Caki2 (cell line): ENCODE measurements around the gene NDUFB7. TPM values are rescaled to one million over a fixed set of nuclear protein-coding genes. Genes with fewer than 3 reads are reported as not detected.
"Not testable (repeated sequence)": the region's sequence is repeated elsewhere in the genome, so short reads cannot be mapped to it uniquely, and the experiment has no call there.

Experiments used
- DNase-seq: peaks from one replicate; pipeline ENCODE4 v3.0.0-alpha.2; 2015; ENCODE audit warnings: low read depth
- in situ Hi-C: cut with HindIII; loops from 2 replicates; pipeline ENCODE4 v1.10.0; 2016; ENCODE audit warnings: low sequenced_read_pairs, low pct_unique_long_range_greater_than_20kb, mixed read lengths
- total RNA-seq: library from RNA; depleted of rRNA; stranded (reverse); fragments of >200 nt; shearing (Covaris generic); gene quantifications from 2 replicates; pipeline ENCODE4 v1.2.3, GENCODE V29; 2014; ENCODE audit warnings: low replicate concordance; rRNA removed

NDUFB7 gene
- 350 and 590 TPM in 2 replicates for total RNA-seq

GRCh38 chr19:14571695-14572490 lies at the start of gene NDUFB7:
NDUFB7 (minus strand) TSS chr19:14572066; CDS start chr19:14572000, 66 bp downstream.
- in situ Hi-C loops, result no loop called here

GRCh38 chr19:14619404-14619803 lies 47.5 kb upstream of the NDUFB7 start:
- in situ Hi-C loops, result no loop called here
- DNase-seq, result no peak

More at GRCh38 chr19:14571695-14572490, at the start of gene NDUFB7:
- DNase-seq, result peak; percentile 90

DNA sequence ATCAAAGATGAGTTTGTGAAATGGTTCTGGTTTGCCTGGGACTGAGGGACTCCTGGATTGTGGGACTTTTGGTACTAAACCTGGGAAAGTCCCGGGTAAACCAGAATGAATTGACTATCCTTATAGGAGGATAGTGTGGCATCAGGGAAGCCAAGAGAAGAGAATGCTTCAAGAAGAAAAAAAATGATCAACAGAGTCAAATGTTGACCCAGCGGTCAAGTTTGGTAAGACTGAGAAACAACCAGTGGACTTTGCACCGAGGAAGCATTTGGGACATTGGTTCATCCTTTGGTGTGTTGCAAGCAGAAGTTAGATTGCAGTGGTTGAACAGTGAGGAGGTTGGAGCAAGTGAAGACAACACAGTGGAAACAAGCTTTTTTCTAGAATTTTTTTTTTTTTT lies 44.5 kb upstream of the NDUFB7 start:
- in situ Hi-C loops, result no loop called here

GRCh38 chr19:14615623-14616022 lies 43.8 kb upstream of the NDUFB7 start:
- in situ Hi-C loops, result no loop called here
- no peak for DNase-seq

More for the DNA sequence above, 44.5 kb upstream of the NDUFB7 start:
- no peak for DNase-seq

DNA sequence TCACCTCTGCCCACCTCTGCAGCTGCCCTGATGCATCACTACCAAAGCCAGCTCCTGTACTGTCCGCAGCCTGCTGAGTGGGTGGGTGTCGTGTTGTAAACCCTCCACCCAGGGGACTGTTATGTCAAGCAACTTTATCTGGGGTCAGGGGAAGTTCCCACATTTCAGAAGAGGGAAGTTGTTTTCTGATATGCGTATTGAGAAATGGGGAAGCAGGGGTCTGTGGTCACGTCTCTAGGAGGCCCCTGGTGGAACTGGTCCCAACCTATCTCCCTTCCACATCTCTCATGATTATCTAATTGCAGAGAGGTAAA lies 42.2 kb upstream of the NDUFB7 start:
- in situ Hi-C loops, result no loop called here
- no peak for DNase-seq

DNA sequence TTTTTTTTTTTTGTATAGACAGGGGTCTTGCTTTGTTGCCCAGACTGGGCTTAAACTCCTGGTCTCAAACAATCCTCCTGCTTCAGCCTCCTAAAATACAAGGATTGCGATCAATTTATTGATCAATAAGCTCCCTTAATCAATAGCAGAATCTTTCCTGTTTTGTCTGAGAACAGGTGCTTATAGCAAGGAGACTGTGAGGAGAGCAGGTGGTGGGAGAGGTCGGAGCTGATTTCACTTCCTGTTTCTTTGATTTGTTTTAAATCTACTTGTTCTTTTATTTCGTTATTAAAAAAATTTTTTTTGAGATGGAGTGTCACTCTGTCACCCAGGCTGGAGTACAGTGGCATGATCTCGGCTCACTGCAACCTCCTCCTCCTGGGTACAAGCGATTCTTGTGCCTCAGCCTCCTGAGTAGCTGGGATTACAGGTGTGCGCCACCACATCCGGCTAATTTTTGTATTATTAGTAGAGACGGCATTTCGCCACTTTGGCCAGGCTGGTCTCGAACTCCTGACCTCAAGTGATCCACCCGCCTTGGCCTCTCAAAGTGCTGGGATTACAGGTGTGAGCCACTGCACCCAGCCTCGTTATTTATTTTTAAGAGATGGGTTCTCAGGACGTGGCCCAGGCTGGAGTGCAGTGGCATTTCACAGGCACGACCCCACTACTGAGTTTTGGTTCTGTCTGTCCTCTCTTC lies 41.7 kb upstream of the NDUFB7 start:
- in situ Hi-C loops, DNase-seq: not testable (repeated sequence)

DNA sequence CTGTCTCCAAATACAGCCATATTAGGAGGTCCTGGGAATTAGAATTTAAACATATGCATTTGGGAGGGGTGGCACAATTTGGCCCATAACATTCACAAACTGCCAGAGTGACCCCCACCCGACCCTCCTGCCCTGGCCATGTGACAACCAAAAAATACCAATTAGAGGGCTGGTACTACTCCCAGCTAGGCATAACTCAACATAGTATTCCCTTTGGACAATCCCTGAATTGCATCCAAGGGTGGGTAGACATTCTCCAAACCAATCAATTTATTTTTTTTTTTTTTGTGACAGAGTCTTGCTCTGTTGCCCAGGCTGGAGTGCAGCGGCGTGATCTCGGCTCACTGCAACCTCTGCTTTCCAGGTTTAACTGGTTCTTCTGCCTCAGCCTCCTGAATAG lies 40.8 kb upstream of the NDUFB7 start:
- in situ Hi-C loops, result no loop called here
- DNase-seq, result no peak

DNA sequence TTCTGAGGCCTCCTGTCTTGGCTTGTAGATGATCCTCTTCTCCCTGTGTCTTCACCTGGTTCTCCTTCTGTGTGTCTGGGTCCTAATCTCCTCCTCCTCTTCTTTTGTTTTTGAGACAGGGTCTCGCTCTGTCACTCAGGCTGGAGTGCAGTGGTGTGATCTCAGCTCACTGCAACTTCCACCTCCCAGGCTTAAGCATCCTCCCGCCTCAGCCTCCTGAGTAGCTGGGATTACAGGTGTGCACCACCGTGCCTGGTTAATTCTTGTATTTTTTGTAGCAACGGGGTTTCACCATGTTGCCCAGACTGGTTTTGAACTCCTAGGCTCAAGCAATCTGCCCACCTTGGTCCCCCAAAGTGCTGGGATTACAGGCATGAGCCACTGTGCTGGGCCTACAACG lies 40.4 kb upstream of the NDUFB7 start:
- DNase-seq, in situ Hi-C loops: not testable (repeated sequence)

DNA sequence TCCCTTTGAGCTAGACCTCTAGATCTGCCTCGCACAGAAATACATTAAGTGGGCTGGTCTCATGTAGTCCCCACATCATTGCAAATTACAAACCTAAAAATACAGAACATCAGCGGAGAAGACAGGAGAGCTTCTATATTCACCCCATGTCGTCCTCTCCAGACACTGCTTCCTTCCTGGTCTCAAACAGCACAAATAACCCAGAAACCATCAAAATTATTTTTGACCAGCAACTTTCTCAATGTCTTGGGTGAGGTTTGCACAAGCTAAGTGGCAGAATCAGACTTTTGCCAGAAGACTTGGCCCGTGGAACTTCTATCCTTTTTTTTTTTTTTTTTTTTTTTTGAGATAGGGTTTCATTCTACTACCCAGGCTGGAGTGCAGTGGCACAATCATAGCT lies 39.2 kb upstream of the NDUFB7 start:
- no peak for DNase-seq
- in situ Hi-C loops, result no loop called here

DNA sequence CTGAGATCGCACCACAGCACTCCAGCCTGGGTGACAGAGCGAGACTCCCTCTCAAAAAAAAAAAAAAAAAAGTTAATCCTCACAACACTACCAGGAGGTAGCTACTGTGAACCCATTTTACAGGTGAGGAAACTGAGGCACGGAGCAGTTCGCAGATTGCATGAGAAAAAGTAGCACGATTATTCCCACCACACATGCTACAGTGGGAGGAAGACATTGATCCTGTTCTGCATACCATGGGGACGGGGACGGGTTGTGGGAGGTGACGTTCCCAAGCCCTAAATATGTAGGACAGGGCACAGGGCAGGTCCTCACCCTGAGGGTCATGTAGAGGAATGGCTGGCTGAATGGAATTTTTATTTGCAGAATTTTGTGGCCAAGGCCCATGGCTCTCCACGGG lies 34.8 kb upstream of the NDUFB7 start:
- in situ Hi-C loops, result no loop called here
- DNase-seq, result no peak

DNA sequence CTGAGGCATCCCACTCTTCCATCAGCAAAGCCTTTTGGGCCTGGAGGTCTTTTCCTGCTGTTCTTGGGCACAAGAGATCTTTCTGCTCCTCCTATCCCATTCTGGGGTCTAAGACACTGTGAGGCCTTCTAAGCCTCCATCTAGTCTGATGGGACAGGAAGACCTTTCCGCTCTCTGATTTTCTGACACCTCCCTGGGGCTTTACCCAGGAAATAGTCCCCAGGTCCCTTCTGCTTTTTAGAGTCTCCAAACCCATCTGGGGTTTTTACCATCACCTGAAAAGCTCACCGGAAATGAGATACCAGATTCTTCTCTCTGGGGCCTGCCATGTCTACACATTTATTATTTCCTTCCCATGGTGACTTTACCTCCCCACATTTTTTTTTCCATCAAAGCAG lies 32.1 kb upstream of the NDUFB7 start:
- in situ Hi-C loops, result no loop called here
- no peak for DNase-seq

GRCh38 chr19:14599548-14600147 lies 27.8 kb upstream of the NDUFB7 start:
- no peak for DNase-seq
- in situ Hi-C loops, result no loop called here

- no peak for DNase-seq
- in situ Hi-C loops, result no loop called here
Measured at GRCh38 chr19:14595558-14595957, 23.7 kb upstream of the NDUFB7 start.

DNA sequence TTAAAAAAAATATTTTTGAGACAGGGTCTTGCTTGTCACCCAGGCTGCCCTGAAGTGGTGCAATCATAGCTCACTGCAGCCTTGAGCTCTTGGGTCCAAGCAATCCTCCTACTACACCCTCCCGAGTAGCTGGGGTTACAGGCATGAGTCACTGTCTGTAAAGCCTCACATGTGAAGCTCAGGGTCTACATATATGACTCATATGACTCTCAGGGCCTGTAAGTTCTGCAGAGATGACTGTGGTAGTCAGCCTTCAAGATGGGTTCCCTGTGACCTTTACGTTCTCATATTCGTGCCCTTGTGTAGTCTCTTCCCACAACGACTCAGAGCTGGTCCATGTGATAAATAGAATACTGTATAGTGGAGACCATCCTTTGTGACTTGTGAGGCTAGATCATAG lies 17.6 kb upstream of the NDUFB7 start:
- in situ Hi-C loops, result not testable (repeated sequence)

GRCh38 chr19:14585187-14585586 lies 13.3 kb upstream of the NDUFB7 start:
- in situ Hi-C loops, DNase-seq: not testable (repeated sequence)

More for the DNA sequence above, 17.6 kb upstream of the NDUFB7 start:
- not testable (repeated sequence) for DNase-seq

DNA sequence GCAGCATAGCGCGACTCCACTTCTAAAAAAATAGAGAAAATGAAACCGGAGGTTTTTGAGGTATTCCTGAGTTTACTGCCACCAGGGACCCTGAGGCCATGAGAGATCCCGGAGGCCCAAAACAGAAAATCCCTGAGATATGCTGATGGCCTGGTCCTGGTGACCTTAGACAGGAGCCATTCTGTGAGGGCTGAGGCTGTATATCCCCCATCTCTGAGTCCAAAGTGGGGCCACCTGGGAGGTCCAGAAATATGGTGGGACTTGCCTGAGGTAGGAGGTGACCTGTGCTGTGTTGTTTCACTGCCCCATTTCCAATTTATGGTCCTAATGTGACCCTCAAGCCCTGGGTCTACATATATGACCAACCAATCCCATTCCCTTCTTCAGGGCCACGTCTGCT lies 12.5 kb upstream of the NDUFB7 start:
- in situ Hi-C loops, DNase-seq: not testable (repeated sequence)

- in situ Hi-C loops, result no loop called here
- no peak for DNase-seq
Measured at GRCh38 chr19:14582894-14583340, 11.1 kb upstream of the NDUFB7 start, which contains the start of gene CLEC17A. CLEC17A (plus strand) TSS chr19:14583084; CDS start chr19:14583161, 77 bp downstream.

GRCh38 chr19:14580623-14581237 lies 8.9 kb upstream of the NDUFB7 start:
- no peak for DNase-seq
- in situ Hi-C loops, result no loop called here
